ENCODE measurements around the gene NELFB.
"Not testable (repeated sequence)": the region's sequence is repeated elsewhere in the genome, so short reads cannot be mapped to it uniquely, and the experiment has no call there.

Gene NELFB

GRCh38 chr9:137247135-137247915, 7.8 kb upstream of the NELFB start:
- DNase-seq = no peak

- DNase-seq = no peak
Observed at GRCh38 chr9:137247916-137248175, 7.3 kb upstream of the NELFB start.

- no peak for DNase-seq
Observed at GRCh38 chr9:137250329-137251193, 4.6 kb upstream of the NELFB start.

- DNase-seq = no peak
Observed at GRCh38 chr9:137251194-137251461, 4.0 kb upstream of the NELFB start, which contains the start of gene STPG3. STPG3 (plus strand) TSS chr9:137251286; CDS start chr9:137251287, 1 bp downstream.

- DNase-seq = no peak
Observed at GRCh38 chr9:137251490-137252268, 3.4 kb upstream of the NELFB start.

- no peak for DNase-seq
Observed at GRCh38 chr9:137252555-137253506, 2.3 kb upstream of the NELFB start.

GRCh38 chr9:137253717-137254623, 1.2 kb upstream of the NELFB start:
- DNase-seq = no peak

GRCh38 chr9:137255448-137256114, 454 bp downstream of the NELFB start:
- DNase-seq = peak in 1 of 2 donors; percentile 34

- no peak for DNase-seq
Observed at GRCh38 chr9:137256362-137256761, 1.2 kb downstream of the NELFB start.

- no peak for DNase-seq
Observed at GRCh38 chr9:137256856-137257255, 1.7 kb downstream of the NELFB start.

GRCh38 chr9:137262173-137262908, 7.2 kb downstream of the NELFB start:
- not testable (repeated sequence) for DNase-seq

GRCh38 chr9:137262909-137263285, 7.8 kb downstream of the NELFB start:
- no peak for DNase-seq

GRCh38 chr9:137263506-137263905, 8.4 kb downstream of the NELFB start:
- DNase-seq = no peak

GRCh38 chr9:137264067-137264466, 8.9 kb downstream of the NELFB start:
- no peak for DNase-seq

- DNase-seq = no peak
Observed at GRCh38 chr9:137265496-137266161, 10.5 kb downstream of the NELFB start.

GRCh38 chr9:137266162-137266527, 11.0 kb downstream of the NELFB start:
- no peak for DNase-seq

- no peak for DNase-seq
Observed at GRCh38 chr9:137266585-137267453, 11.7 kb downstream of the NELFB start.

- DNase-seq = no peak
Observed at GRCh38 chr9:137267933-137268355, 12.8 kb downstream of the NELFB start.

Data from inflammatory macrophage (primary cell).